Suprapubic skin (tissue), 4 donors: ENCODE measurements around the gene TSKU. TPM values are rescaled to one million over a fixed set of nuclear protein-coding genes. Genes with fewer than 3 reads are reported as not detected.

Experiments
- DNase-seq, 2 donors: peaks; one replicate each; pipeline ENCODE4 v3.0.0-alpha.2; 2019; ENCODE audit warnings: low spot score in 2 of 2
- H3K27ac ChIP-seq: fragments of 200-600 bp; sonication (generic); one replicate; pipeline ENCODE4 v1.5.1; 2019
- H3K27me3 ChIP-seq: fragments of 200-600 bp; sonication (generic); one replicate; pipeline ENCODE4 v1.5.1; 2019
- H3K36me3 ChIP-seq: fragments of 200-600 bp; sonication (generic); one replicate; pipeline ENCODE4 v1.5.1; 2019
- H3K4me1 ChIP-seq: fragments of 200-600 bp; sonication (generic); one replicate; pipeline ENCODE4 v1.5.1; 2019
- H3K4me3 ChIP-seq: fragments of 200-600 bp; sonication (generic); one replicate; pipeline ENCODE4 v1.5.1; 2019; ENCODE audit warnings: mild to moderate bottlenecking
- H3K9me3 ChIP-seq: fragments of 200-600 bp; sonication (generic); one replicate; pipeline ENCODE4 v1.5.1; 2019
- EP300 ChIP-seq: sonication (generic); formaldehyde crosslinking; IDR thresholded peaks from one replicate; pipeline ENCODE4 v1.6.1; 2017; ENCODE audit warnings: antibody characterized with exemption
- POLR2A ChIP-seq, 2 donors: fragments of 450-650 bp; IDR thresholded peaks; one replicate each; pipeline ENCODE4 v1.6.1; 2017; ENCODE audit warnings: antibody characterized with exemption in 2 of 2, mild to moderate bottlenecking in 2 of 2, moderate library complexity in 2 of 2
- POLR2AphosphoS5 ChIP-seq, 3 donors: sonication (generic); formaldehyde crosslinking; IDR thresholded peaks; one replicate each; pipeline ENCODE4 v1.6.1; 2017; ENCODE audit warnings: antibody characterized with exemption in 3 of 3
- WGBS: methylation state at CpG from one replicate; pipeline ENCODE4 v1.1.5; 2018; 5-methylcytosine and 5-hydroxymethylcytosine counted together
- total RNA-seq, 4 donors: library from RNA; depleted of rRNA; stranded (reverse); fragments of >200 nt; gene quantifications; one replicate each; pipeline ENCODE4 v1.1.0, GENCODE V29; 2016
- TF ChIP-seq, protein P1 (sequence below), 2 donors: fragments of 200-600 bp in 1 of 2; fragments of 450-650 bp in 1 of 2; sonication (generic) in 1 of 2; IDR thresholded peaks; one replicate each; pipeline ENCODE4 v1.5.1; 2016 to 2019; ENCODE audit warnings: antibody characterized with exemption in 2 of 2, mild to moderate bottlenecking in 1 of 2, moderate library complexity in 1 of 2

TSKU gene
- total RNA-seq, 4 donors from 2014 or later, result 85.5 to 155 (median 128) TPM

DNA sequence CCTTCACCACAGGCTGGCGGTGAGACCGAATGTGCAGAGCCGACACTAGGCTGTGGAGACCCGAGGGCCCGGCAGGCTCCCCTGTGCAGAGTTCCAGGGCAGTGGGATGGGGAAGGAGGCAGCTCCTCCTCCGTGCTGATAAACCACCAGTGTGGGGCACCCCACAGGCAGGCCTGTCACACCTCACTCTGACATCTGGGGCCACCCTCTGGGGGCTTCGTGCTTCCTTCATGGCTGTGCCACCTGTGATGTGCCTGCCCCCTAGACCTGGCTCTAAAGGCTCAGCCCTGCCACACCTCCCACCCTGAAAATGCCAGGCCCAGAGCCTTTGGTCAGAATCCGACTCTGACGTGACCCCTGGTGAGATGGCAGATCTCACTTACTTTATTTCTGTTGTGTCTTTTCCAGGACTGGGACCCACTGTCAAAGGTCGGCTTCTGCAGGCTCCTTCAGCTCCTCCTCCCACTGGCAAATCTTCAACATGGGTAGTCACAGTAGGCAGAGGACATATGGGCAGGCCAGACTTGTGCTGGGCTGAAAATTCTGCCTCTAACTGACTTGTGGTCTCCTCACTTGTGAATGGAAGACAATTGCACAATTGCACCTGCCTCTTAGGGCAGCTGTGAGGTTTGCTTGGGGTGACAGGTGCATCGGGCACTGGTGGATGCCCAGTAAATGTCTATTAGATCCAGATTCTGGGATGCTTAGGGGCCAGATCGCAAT lies 46.2 kb upstream of the TSKU start:
- Histone ChIP-seq H3K36me3 (no peaks in the 10 kb centered on the region), H3K27ac (no peak overlapping the region), H3K4me3 (no peak overlapping the region), H3K4me1 (peaks cover 32% of the 10 kb centered on the region), H3K9me3 (no peaks in the 10 kb centered on the region), H3K27me3 (no peaks in the 10 kb centered on the region)
- WGBS, result 92% methylated on average over 8 of the region's 12 CpGs
- DNase-seq, result no peak
- TF ChIP-seq POLR2A (IDR thresholded peaks at IDR 0.05), result no peak
- no peak for TF ChIP-seq EP300
- TF ChIP-seq, protein P1, sequence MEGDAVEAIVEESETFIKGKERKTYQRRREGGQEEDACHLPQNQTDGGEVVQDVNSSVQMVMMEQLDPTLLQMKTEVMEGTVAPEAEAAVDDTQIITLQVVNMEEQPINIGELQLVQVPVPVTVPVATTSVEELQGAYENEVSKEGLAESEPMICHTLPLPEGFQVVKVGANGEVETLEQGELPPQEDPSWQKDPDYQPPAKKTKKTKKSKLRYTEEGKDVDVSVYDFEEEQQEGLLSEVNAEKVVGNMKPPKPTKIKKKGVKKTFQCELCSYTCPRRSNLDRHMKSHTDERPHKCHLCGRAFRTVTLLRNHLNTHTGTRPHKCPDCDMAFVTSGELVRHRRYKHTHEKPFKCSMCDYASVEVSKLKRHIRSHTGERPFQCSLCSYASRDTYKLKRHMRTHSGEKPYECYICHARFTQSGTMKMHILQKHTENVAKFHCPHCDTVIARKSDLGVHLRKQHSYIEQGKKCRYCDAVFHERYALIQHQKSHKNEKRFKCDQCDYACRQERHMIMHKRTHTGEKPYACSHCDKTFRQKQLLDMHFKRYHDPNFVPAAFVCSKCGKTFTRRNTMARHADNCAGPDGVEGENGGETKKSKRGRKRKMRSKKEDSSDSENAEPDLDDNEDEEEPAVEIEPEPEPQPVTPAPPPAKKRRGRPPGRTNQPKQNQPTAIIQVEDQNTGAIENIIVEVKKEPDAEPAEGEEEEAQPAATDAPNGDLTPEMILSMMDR (IDR thresholded peaks at IDR 0.05), result no peak

DNA sequence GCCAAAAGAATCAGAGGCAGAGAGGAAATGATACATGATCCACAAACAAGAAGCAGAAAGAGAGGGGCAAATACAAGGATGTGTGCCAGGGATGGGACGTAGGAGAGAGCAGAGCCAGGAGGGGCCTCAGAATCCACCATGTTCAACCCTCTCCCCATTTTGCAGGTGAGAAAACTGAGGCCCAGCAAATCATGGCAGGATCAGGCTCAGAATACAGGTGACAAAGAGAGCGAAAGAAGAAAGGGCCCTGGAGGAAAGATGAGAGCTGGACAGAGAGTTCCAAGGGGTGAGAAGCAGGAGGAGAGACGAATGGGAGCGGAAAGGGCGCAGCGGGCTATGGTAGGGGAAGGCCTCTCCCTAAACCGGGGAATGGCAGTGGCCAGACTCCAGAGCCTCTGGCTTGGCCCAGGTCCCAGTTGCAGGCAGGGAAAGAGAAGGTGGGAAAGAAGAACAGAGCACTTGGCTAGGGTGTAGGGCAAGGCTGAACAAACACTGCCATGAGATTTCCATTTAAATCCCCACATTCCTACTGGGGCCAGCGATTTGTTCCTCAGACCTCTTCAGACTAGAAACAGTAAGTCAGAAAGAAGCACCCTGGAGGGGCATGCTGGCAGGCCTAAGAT lies 44.4 kb upstream of the TSKU start:
- no peak for TF ChIP-seq EP300
- Histone ChIP-seq H3K9me3 (no peaks in the 10 kb centered on the region), H3K36me3 (no peaks in the 10 kb centered on the region), H3K4me1 (peaks cover 32% of the 10 kb centered on the region), H3K27me3 (no peaks in the 10 kb centered on the region), H3K27ac (no peak overlapping the region), H3K4me3 (no peak overlapping the region)
- WGBS, result 76% methylated on average over 8 of the region's 8 CpGs
- DNase-seq, result no peak

DNA sequence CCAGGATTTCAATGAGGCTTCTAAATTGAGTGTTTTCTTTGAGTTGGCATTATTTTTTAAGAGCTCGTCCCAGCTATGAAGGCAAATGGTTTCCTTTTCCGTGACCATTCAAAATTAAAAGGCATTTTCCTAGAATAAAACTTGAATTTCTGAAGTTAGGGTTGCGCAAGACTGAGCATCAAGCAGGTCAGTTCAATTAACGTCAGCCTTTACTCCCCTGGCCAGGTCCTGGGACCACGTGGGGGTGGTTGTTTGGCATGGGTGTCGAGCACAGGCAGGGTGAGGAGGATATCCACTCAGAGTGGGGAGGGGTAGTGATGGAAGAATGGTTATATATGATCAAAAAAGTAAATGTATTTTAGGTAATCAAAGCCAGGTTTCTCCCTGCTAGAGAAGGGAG lies 43.4 kb upstream of the TSKU start:
- no peak for TF ChIP-seq EP300
- TF ChIP-seq, protein P1 (IDR thresholded peaks at IDR 0.05), result no peak
- TF ChIP-seq POLR2AphosphoS5 (IDR thresholded peaks at IDR 0.05), result no peak
- no peak for TF ChIP-seq POLR2A (IDR thresholded peaks at IDR 0.05)
- 80% methylated on average over 6 of the region's 6 CpGs for WGBS

GRCh38 chr11:76740772-76741171 lies 42.4 kb upstream of the TSKU start:
- TF ChIP-seq POLR2A (IDR thresholded peaks at IDR 0.05) (no peak), EP300 (no peak), POLR2AphosphoS5 (IDR thresholded peaks at IDR 0.05) (no peak)
- TF ChIP-seq, protein P1 (IDR thresholded peaks at IDR 0.05), result no peak
- peaks cover 33% of the 10 kb centered on the region for H3K4me1 ChIP-seq
- no peaks in the 10 kb centered on the region for H3K9me3 ChIP-seq
- H3K27me3 ChIP-seq, result no peaks in the 10 kb centered on the region
- no peak overlapping the region for H3K4me3 ChIP-seq
- DNase-seq, result no peak
- H3K36me3 ChIP-seq, result no peaks in the 10 kb centered on the region
- H3K27ac ChIP-seq, result peak overlapping the region; percentile 37
- 46% methylated on average over 5 of the region's 5 CpGs for WGBS

More for the DNA sequence above, 43.4 kb upstream of the TSKU start:
- no peaks in the 10 kb centered on the region for H3K36me3 ChIP-seq
- H3K27ac ChIP-seq, result no peak overlapping the region
- no peaks in the 10 kb centered on the region for H3K9me3 ChIP-seq
- no peak for DNase-seq
- no peak overlapping the region for H3K4me3 ChIP-seq
- no peaks in the 10 kb centered on the region for H3K27me3 ChIP-seq
- H3K4me1 ChIP-seq, result peaks cover 30% of the 10 kb centered on the region

DNA sequence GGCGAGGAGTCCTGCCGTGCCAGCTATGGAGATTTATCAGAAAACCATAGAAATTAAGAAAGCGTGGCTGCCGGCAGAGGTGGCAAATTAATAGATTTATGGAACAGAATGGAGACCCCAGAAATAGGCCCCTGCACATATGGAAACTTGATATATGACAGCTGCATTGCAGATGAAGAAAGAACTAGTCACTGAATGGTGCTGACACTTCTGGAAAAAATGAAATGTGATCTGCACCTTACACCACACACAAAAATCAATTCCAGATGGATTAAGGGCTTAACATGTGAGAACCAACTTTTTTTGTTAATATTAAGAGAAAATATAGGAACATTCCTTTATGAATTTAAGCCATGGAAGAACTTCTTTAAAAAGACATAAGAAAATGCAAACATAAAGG lies 40.3 kb upstream of the TSKU start:
- Histone ChIP-seq H3K4me3 (no peak overlapping the region), H3K27ac (no peak overlapping the region)
- no peak for DNase-seq

More for the DNA sequence above, 40.3 kb upstream of the TSKU start:
- Histone ChIP-seq H3K36me3 (no peaks in the 10 kb centered on the region), H3K9me3 (no peaks in the 10 kb centered on the region), H3K4me1 (peaks cover 35% of the 10 kb centered on the region), H3K27me3 (no peaks in the 10 kb centered on the region)
- TF ChIP-seq POLR2AphosphoS5 (IDR thresholded peaks at IDR 0.05) (no peak), POLR2A (IDR thresholded peaks at IDR 0.05) (no peak), EP300 (no peak)
- TF ChIP-seq, protein P1 (IDR thresholded peaks at IDR 0.05), result no peak
- WGBS, result 73% methylated on average over 4 of the region's 4 CpGs
